H1 (cell line): ENCODE results near the gene UBXN11. TPM values are rescaled to one million over a fixed set of nuclear protein-coding genes. Genes with fewer than 3 reads are reported as not detected.

ENCODE experiments used
- CTCF ChIA-PET: fragments of 300-600 bp; sonication (Branson Sonifier 250); formaldehyde crosslinking; loops from one replicate; lab custom pipeline; 2021; ENCODE audit not compliant: partially characterized antibody; lab: Charles Lee
- POLR2A ChIA-PET: fragments of 300-600 bp; sonication (Branson Sonifier 250); formaldehyde crosslinking; loops from one replicate; lab custom pipeline; 2021; ENCODE audit warnings: inconsistent platforms; ENCODE audit not compliant: partially characterized antibody; lab: Charles Lee
- DNase-seq, 2 experiments: peaks; one replicate each; pipeline versions ENCODE4 v3.0.0 to v3.0.0-alpha.2; 2010 to 2022; ENCODE audit warnings: low spot score in 2 of 2, low read depth in 1 of 2, mixed read lengths in 1 of 2
- FAIRE-seq: peaks from 2 replicates; lab custom pipeline; 2011; peaks lifted over from hg19 to GRCh38; lab: Jason Lieb, UNC
- H2AFZ ChIP-seq: 2 replicates; pipeline ENCODE4 v1.8.1; 2012; ENCODE audit warnings: low read length, inconsistent platforms
- H2AK5ac ChIP-seq: 2 replicates; pipeline ENCODE4 v1.6.1; 2013; ENCODE audit warnings: low read depth, low read length
- H2BK120ac ChIP-seq: replicated peaks from 2 replicates; pipeline ENCODE3; 2013; ENCODE audit warnings: low read depth, low read length, inconsistent platforms
- H2BK12ac ChIP-seq: 2 replicates; pipeline ENCODE4 v1.6.1; 2013; ENCODE audit warnings: low read depth, low read length
- H2BK15ac ChIP-seq: 2 replicates; pipeline ENCODE4 v1.6.1; 2013; ENCODE audit warnings: low read length
- H2BK20ac ChIP-seq: 2 replicates; pipeline ENCODE4 v1.6.1; 2013; ENCODE audit warnings: low read length
- H2BK5ac ChIP-seq: 2 replicates; pipeline ENCODE4 v1.6.1; 2013; ENCODE audit warnings: low read depth, low read length
- H3K14ac ChIP-seq: 2 replicates; pipeline ENCODE4 v1.6.1; 2013; ENCODE audit warnings: inconsistent platforms; ENCODE audit not compliant: insufficient read length
- H3K18ac ChIP-seq: 2 replicates; pipeline ENCODE4 v1.6.1; 2013; ENCODE audit warnings: low read length; ENCODE audit errors: extremely low read depth
- H3K23ac ChIP-seq: 2 replicates; pipeline ENCODE4 v1.6.1; 2013; ENCODE audit warnings: inconsistent platforms; ENCODE audit not compliant: insufficient read length
- H3K23me2 ChIP-seq: 2 replicates; pipeline ENCODE4 v1.6.1; 2013; ENCODE audit warnings: low read depth, low read length
- H3K27ac ChIP-seq: 2 replicates; pipeline ENCODE4 v1.6.1; 2011; ENCODE audit warnings: low read depth, low read length, inconsistent platforms
- H3K27me3 ChIP-seq, 4 experiments: replicated peaks in 1 of 4; 1 replicate in 1 of 4; 2 replicates in 3 of 4; pipeline versions ENCODE4 v1.6.1 to v1.8.1; 2011 to 2013; ENCODE audit warnings: low read length in 3 of 4, mild to moderate bottlenecking in 3 of 4, inconsistent platforms in 2 of 4, mixed read lengths in 2 of 4, moderate library complexity in 1 of 4; ENCODE audit not compliant: control insufficient read depth in 3 of 4, insufficient read depth in 3 of 4; ENCODE audit errors: extremely low read depth in 1 of 4
- H3K36me3 ChIP-seq, 4 experiments: 2 replicates each; pipeline versions ENCODE4 v1.6.1 to v1.8.1; 2011 to 2013; ENCODE audit warnings: mild to moderate bottlenecking in 4 of 4, low read length in 3 of 4, moderate library complexity in 2 of 4, control low read depth in 1 of 4, inconsistent platforms in 1 of 4; ENCODE audit not compliant: insufficient read depth in 4 of 4, control insufficient read depth in 2 of 4
- H3K4ac ChIP-seq: replicated peaks from 2 replicates; pipeline ENCODE3; 2013; ENCODE audit warnings: low read length, low read depth, mixed read lengths, inconsistent platforms; ENCODE audit not compliant: insufficient read length
- H3K4me1 ChIP-seq, 4 experiments: replicated peaks in 1 of 4; 1 replicate in 1 of 4; 2 replicates in 3 of 4; pipeline versions ENCODE4 v1.6.1 to v1.8.1; 2011 to 2013; ENCODE audit warnings: low read length in 3 of 4, inconsistent platforms in 2 of 4, mixed read lengths in 1 of 4; ENCODE audit not compliant: insufficient read depth in 4 of 4, control insufficient read depth in 3 of 4
- H3K4me2 ChIP-seq, 2 experiments: 2 replicates each; pipeline versions ENCODE4 v1.6.1 to v1.8.1; 2011 to 2013; ENCODE audit warnings: low read depth in 2 of 2, low read length in 2 of 2, control low read depth in 1 of 2, inconsistent platforms in 1 of 2, mild to moderate bottlenecking in 1 of 2; ENCODE audit not compliant: insufficient read depth in 1 of 2
- H3K4me3 ChIP-seq, 4 experiments: fragments of 200-600, 300-600 bp in 1 of 4; sonication (generic), shearing (Covaris generic), sonication (Bioruptor Twin) in 1 of 4; 2 replicates each; pipeline versions ENCODE4 v1.5.1 to v1.8.1; 2011 to 2016; ENCODE audit warnings: low read length in 4 of 4, low read depth in 3 of 4, control low read depth in 2 of 4, inconsistent platforms in 2 of 4, mild to moderate bottlenecking in 2 of 4, mixed read lengths in 1 of 4, moderate library complexity in 1 of 4; ENCODE audit not compliant: insufficient read depth in 2 of 4; ENCODE audit errors: extremely low read depth in 1 of 4
- H3K56ac ChIP-seq: replicated peaks from 2 replicates; pipeline ENCODE3; 2013; ENCODE audit warnings: low read depth, mild to moderate bottlenecking, mixed read lengths, low read length, inconsistent platforms; ENCODE audit not compliant: insufficient read length
- H3K79me1 ChIP-seq: 2 replicates; pipeline ENCODE4 v1.6.1; 2013; ENCODE audit warnings: low read depth, low read length, control low read depth
- H3K79me2 ChIP-seq, 2 experiments: 2 replicates each; pipeline versions ENCODE4 v1.6.1 to v1.8.1; 2012 to 2013; ENCODE audit warnings: low read length in 2 of 2, mild to moderate bottlenecking in 2 of 2, inconsistent platforms in 1 of 2; ENCODE audit not compliant: insufficient read depth in 2 of 2, control insufficient read depth in 1 of 2
- H3K9ac ChIP-seq, 4 experiments: replicated peaks in 1 of 4; 1 replicate in 1 of 4; 2 replicates in 3 of 4; pipeline versions ENCODE4 v1.6.1 to v1.8.1; 2011 to 2013; ENCODE audit warnings: low read depth in 3 of 4, low read length in 3 of 4, control low read depth in 2 of 4, mild to moderate bottlenecking in 2 of 4, moderate library complexity in 2 of 4, inconsistent platforms in 1 of 4; ENCODE audit errors: extremely low read depth in 1 of 4
- H3K9me3 ChIP-seq, 2 experiments: 2 replicates each; pipeline versions ENCODE4 v1.6.1 to v1.8.1; 2012 to 2013; ENCODE audit warnings: mild to moderate bottlenecking in 2 of 2, moderate library complexity in 2 of 2, control low read depth in 1 of 2, inconsistent platforms in 1 of 2, low read depth in 1 of 2, low read length in 1 of 2, mixed read lengths in 1 of 2; ENCODE audit not compliant: insufficient read depth in 2 of 2
- H4K20me1 ChIP-seq, 2 experiments: replicated peaks in 1 of 2; 2 replicates each; pipeline versions ENCODE3 to v1.8.1; 2011 to 2013; ENCODE audit warnings: inconsistent platforms in 2 of 2, low read length in 2 of 2, mild to moderate bottlenecking in 1 of 2; ENCODE audit not compliant: insufficient read depth in 2 of 2, control insufficient read depth in 1 of 2
- H4K5ac ChIP-seq: 2 replicates; pipeline ENCODE4 v1.6.1; 2013; ENCODE audit warnings: low read length, low read depth, mixed read lengths, inconsistent platforms; ENCODE audit not compliant: insufficient read length
- H4K8ac ChIP-seq: 2 replicates; pipeline ENCODE4 v1.8.0; 2013; ENCODE audit warnings: mild to moderate bottlenecking, moderate library complexity, low read length, inconsistent platforms; ENCODE audit not compliant: insufficient read depth; ENCODE audit errors: extremely low read depth
- H4K91ac ChIP-seq: replicated peaks from 2 replicates; pipeline ENCODE3; 2013; ENCODE audit warnings: low read length, mixed read lengths, inconsistent platforms; ENCODE audit not compliant: insufficient read length
- CEBPB ChIP-seq: IDR thresholded peaks from 2 replicates; pipeline ENCODE4 v1.6.1; 2012; ENCODE audit warnings: low read depth, low read length
- PHF8 ChIP-seq: fragments of 200-600 bp; sonication (generic); conservative IDR thresholded peaks from 2 replicates; pipeline ENCODE4 v1.7.1; 2012; ENCODE audit warnings: low read depth, mild to moderate bottlenecking, inconsistent platforms, low read length, moderate library complexity
- RAD21 ChIP-seq, 2 experiments: IDR thresholded peaks in 1 of 2; conservative IDR thresholded peaks in 1 of 2; 2 replicates each; pipeline ENCODE4 v1.6.1; 2011; ENCODE audit warnings: low read depth in 2 of 2, low read length in 2 of 2, improper control_type of control experiment in 1 of 2, inconsistent platforms in 1 of 2, mild to moderate bottlenecking in 1 of 2, moderate library complexity in 1 of 2
- WGBS, 2 experiments: shearing (Covaris generic) in 1 of 2; methylation state at CpG; one replicate each; pipeline versions ENCODE4 v1.1.6 to v1.1.7; 2013 to 2015; ENCODE audit warnings: low lambda C conversion rate in 2 of 2, mixed read lengths in 2 of 2, inconsistent platforms in 1 of 2, low coverage in 1 of 2, missing lambda C conversion rate in 1 of 2; ENCODE audit not compliant: insufficient replicate concordance in 2 of 2, insufficient coverage in 1 of 2, insufficient read length in 1 of 2; ENCODE audit errors: extremely low coverage in 1 of 2, missing lambda C conversion rate in 1 of 2; 5-methylcytosine and 5-hydroxymethylcytosine counted together
- polyA plus RNA-seq, 7 experiments: library from polyadenylated mRNA; depleted of rRNA in 3 of 7; stranded (reverse) in 5 of 7; unstranded in 2 of 7; fragments of >200 nt in 5 of 7; fragments of 200-250 nt in 2 of 7; gene quantifications; 1 replicate in 5 of 7; 2 replicates in 1 of 7; 4 replicates in 1 of 7; pipeline versions ENCODE4 v1.2.1 to v1.2.3, GENCODE V29; 2011 to 2013; ENCODE audit warnings: missing spikeins in 2 of 7, mixed read lengths in 2 of 7
- total RNA-seq: library from RNA; stranded (reverse); fragmentation: NEBNext Ultra II Directional; extraction: Animal tissue kit (Norgen Biotek cat#: 25700); gene quantifications from 2 replicates; pipeline ENCODE4 v1.2.1, GENCODE V29; 2021

The UBXN11 gene
- total and polyA plus RNA-seq, 2 of the 8 experiments (the other 6 are each of a cell fraction or from before 2014, with no cell fraction given), result 6.3 to 10.4 TPM

- Histone ChIP-seq H3K27me3 (no peaks in the 10 kb centered on the region), H3K18ac (no peak overlapping the region), H3K27ac (no peak overlapping the region), H3K9me3 (no peaks in the 10 kb centered on the region), H3K4ac (no peak overlapping the region), H3K36me3 (peaks cover 0 to 4% (median 0%) of the 10 kb centered on the region in 4 experiments; a peak in 1 of 8 replicates), H3K79me2 (peaks cover 0 to 5% of the 10 kb centered on the region in 2 experiments; a peak in 1 of 4 replicates), H3K23ac (no peak overlapping the region), H3K56ac (no peak overlapping the region), H4K5ac (no peak overlapping the region)
- ChIA-PET CTCF (interaction anchor here (0.6 to 39.7 kb wide), 25 partner anchors 8 to 257 kb away, joined by 3 to 1530 read pairs (median 10); partner anchors contain the start of genes CATSPER4, CD52, CNKSR1 and CRYBG2), POLR2A (interaction anchor here (0.7 to 3.2 kb wide), 10 partner anchors 17 to 188 kb away, joined by 3 to 27 read pairs (median 4); partner anchors contain the start of genes CD52, CRYBG2, HMGN2 and LIN28A)
- TF ChIP-seq PHF8 (no peak), CEBPB (peak; percentile 84), RAD21 (IDR thresholded peaks at IDR 0.05 in 1 of 2, conservative IDR thresholded peaks at IDR 0.05 in 1 of 2; ENCODE audit: low read depth in 2 of 2, low read length in 2 of 2) (no peak)
- TF ChIP-seq, all 59 proteins: peak for 1
- Histone ChIP-seq H3K14ac (no peak overlapping the region), H2BK120ac (no peak overlapping the region), H2BK15ac (0 out of 2 replicates have a peak overlapping the region, but pooled peaks have one; percentile 10), H3K23me2 (peaks cover 9% of the 10 kb centered on the region; the same call in 1 of the 2 replicates), H2BK20ac (0 out of 2 replicates have a peak overlapping the region, but pooled peaks have one; percentile 32), H3K4me1 (peaks cover 8 to 34% (median 22%) of the 10 kb centered on the region in 4 experiments), H4K8ac (no peak overlapping the region), H4K20me1 (peaks cover 4 to 17% of the 10 kb centered on the region in 2 experiments), H4K91ac (no peak overlapping the region), H2BK12ac (0 out of 2 replicates have a peak overlapping the region, but pooled peaks have one; percentile 28), H3K4me2 (no peak overlapping the region), H3K4me3 (no peak overlapping the region), H2AK5ac (no peak overlapping the region), H2BK5ac (no peak overlapping the region), H3K79me1 (no peaks in the 10 kb centered on the region), H3K9ac (no peak overlapping the region; a peak in 1 of 7 replicates), H2AFZ (no peak overlapping the region)
- FAIRE-seq (no peak), DNase-seq (no peak)
- 91% methylated on average over 12 of the region's 12 CpGs; no CpG with 5 or more reads in 1 of the 2 experiments for WGBS, 2 experiments
Measured at GRCh38 chr1:26283871-26284596, 22.4 kb downstream of the UBXN11 start.
